Measurements from ENCODE around the gene KIF26B.

KIF26B gene

DNA sequence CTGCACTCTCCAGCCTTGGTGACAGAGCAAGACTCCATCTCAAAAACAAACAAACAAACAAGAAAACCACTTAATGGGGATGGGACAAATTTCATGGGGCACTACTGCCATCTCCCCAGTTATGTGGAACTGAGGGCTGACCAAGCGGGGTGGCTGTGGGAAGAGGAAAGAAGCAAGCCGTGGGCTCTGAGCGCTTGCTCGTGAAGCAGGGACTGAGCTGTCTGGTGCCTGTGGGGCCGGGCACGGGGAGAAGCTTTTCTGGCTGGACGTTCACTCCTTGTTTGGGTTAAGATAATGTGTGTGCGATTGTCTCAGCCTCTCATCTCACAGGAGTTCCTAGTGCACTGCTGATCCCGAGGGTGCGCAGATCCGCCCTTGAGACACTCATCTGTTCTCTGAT is 22.0 kb upstream of the KIF26B start:
- FAIRE-seq (no peak), DNase-seq (ENCODE audit: low spot score) (no peak)

DNA sequence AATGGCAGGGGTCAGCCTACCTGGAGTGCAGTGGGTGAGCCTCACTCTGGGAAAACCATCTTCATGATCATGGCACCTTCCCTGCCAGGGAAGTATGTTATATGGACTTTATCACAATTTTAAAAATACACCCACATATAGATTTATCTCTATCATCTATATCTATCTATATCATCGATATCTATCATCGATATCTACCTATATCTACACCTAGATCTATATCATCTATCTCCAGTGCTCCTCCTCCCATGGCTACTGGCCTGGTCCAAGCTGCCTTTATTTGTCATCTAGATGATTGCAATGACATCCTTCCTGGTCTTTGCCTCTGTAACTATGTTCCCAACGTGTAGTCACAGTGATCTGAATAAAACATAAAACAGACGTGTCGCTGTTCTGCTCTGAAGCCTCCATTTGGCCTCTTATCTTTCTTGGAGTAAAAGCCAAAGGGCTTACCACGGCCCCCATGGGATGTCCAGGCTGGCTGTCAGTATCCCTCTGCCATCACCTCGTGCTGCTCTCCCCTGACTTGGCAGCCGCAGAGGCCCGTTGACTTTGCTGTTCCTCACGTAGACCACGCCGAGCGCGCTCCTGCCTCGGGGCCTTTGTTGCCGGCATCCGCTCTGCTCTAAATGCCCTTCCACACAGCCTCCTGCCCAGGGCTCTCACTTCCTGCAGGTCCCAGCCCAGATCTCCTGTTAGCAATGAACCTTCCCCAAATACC is 20.6 kb upstream of the KIF26B start:
- DNase-seq (ENCODE audit: low spot score) (no peak), FAIRE-seq (no peak)

DNA sequence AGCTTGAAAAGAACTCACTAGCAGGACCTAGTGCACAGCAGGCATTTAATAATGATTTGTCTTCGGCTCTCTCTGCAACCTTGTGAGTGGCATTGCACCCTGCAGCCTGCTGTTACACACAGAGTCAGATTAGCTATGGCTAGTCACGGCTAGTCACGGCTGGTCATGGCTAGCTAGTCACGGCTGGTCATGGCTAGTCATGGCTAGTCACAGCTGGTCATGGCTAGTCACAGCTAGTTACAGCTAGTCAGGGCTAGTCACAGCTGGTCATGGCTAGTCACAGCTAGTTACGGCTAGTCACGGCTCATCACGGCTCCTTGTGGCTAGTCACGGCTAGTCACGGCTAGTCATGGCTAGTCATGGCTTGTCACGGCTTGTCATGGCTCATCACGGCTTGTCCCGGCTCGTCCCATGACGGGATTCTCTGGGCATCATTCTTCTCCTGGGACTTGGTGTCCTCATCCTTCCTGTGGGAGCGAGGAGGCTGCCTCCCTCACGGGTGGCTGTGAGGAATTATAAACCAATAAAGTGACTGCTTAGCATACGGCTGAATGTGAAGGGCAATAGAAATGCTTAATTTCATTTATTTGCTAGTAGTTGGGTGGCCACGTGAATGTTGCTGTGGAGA is 12.5 kb upstream of the KIF26B start:
- FAIRE-seq, result peak; percentile 83

DNA sequence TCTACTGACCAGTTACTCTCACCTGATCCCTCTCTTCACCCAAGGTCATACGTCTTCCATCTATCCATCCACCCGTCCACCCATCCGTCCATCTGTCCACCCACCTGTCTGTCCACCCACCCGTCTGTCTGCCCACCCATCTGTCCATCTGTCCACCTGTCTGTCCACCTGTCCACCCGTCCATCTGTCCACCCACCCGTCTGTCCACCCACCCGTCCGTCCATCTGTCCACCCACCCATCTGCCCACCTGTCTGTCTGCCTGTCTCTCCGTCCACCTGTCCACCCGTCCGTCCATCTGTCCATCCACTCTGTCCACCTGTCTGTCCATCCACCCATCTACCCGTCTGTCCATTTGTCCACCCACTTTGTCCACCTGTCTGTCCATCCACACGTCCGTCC is 11.8 kb upstream of the KIF26B start:
- no peak for DNase-seq (ENCODE audit: low spot score)
- peak; percentile 89 for FAIRE-seq

More for the DNA sequence above, 12.5 kb upstream of the KIF26B start:
- DNase-seq (ENCODE audit: low spot score), result no peak

DNA sequence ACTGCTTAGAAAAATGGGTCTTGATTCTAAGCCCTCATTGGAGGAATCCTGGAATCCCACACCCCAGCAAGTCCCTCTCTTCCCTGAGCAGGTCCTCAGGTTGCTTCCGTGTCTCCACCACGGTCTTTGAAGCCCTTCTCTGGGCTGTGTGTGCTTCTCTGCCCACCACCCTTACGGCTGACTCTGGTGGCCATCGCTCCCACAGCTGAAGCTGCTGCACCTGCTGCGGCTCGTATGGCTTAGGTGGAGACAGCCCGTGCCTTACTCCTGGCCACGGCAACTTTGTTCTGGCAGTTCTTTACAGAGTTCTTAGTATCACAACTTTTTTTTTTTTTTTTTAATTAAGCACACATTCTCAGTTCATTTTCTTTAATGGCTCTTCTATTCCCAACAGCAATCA is 10.9 kb upstream of the KIF26B start:
- DNase-seq (ENCODE audit: low spot score) (no peak), FAIRE-seq (no peak)

DNA sequence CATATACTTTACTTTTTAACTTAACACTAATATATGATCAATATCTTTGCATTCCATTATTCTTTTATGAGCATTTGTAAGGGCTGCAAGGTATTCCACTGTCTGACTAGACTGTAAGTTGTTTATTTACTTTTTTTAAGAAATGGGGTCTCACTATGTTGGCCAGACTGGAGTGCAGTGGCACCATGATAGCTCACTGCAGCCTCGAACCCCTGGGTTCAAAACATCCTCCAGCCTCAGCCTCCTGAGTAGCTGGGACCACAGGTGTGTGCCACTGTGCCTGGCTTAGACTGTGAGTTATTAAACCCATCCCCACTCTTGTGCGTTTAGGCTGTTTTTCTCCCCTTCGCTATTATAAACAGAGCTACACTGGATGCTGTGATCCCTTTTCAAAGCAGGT is 6.7 kb upstream of the KIF26B start:
- DNase-seq (ENCODE audit: low spot score) (no peak), FAIRE-seq (no peak)

DNA sequence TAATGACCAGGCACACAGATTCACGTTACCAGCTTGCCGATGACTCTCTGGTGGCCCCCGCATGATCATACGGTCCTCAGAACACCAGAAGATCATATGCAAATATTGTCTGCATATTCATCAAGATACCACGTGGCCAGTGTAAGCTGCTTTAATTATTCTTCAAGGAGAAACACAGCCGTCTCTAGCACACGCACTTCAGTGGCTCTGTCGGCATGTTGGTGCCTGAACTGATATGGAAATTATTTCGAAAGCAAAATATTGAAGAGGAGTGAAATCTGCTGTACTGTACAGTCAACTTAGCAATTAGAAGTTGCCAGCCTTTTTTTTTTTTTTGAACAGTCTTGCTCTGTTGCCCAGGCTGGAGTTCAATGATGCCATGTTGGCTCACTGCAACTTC is 5.9 kb upstream of the KIF26B start:
- no peak for FAIRE-seq
- no peak for DNase-seq (ENCODE audit: low spot score)

DNA sequence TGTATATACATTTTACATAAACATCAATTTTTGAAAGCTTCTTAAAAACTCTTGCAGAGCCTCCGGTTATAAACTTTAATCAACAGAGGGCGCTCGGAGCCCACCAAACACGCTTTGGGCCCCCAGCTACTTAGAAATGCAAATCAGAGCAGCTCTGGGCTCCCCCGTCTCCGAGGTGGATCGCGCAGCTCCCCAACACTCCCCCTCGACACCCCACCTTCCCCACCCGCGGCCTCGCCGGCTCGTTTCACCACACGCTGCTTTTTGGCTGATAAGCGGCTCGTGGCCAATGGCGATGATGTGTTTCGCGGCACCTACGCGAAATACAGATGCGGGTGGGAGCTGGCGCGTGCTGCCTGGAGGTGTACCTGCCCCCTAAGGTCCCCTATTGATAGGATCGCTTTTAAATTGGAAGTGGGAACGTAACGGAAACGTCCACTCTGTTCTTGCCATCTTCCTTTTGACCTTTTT is 1.7 kb upstream of the KIF26B start:
- FAIRE-seq, result no peak

DNA sequence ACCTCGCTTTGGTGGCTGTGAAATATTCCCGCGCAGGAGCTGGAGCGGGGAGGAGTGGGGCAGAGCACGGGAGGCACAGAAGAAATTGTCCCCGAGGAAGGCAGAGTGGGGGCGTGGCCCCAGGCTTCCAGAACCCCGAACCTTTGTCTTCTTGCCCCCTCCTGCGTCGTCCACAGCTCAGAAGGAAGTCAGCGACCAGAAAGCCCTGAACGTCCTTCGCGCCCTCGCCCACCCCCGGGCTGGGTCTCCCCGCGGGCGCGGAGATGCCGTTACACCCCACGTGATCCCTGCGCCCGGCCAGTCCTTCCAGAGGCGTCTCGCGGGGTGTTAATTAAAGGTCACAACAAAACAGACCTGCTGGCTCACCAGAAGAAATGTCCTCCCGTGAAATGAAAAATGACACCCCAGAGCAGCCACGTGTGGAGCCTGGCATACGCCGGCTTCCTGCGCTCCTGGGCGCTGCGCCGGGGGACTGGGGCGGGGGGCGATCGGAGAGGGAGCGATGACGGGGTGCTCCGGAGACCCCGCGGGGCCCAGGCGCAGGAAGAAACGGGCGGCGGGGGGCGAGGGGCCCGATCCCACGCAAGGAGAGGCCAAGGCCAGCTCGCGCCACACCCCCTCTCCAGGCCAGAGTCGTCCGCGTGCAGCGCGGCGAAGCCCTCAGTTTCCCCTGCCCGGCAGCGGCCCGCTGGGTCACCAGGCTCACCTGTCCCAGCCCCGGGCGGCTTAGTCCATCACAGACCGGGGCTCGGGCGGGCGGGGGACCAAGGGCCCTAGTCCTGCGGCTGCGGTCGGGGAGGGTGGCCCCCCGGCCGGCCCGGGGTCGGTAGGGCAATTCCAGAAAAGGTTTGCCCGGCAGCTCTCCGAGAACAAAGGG is 995 bp upstream of the KIF26B start:
- no peak for FAIRE-seq

More for the DNA sequence above, 1.7 kb upstream of the KIF26B start:
- peak; percentile 68 for DNase-seq (ENCODE audit: low spot score)

DNA sequence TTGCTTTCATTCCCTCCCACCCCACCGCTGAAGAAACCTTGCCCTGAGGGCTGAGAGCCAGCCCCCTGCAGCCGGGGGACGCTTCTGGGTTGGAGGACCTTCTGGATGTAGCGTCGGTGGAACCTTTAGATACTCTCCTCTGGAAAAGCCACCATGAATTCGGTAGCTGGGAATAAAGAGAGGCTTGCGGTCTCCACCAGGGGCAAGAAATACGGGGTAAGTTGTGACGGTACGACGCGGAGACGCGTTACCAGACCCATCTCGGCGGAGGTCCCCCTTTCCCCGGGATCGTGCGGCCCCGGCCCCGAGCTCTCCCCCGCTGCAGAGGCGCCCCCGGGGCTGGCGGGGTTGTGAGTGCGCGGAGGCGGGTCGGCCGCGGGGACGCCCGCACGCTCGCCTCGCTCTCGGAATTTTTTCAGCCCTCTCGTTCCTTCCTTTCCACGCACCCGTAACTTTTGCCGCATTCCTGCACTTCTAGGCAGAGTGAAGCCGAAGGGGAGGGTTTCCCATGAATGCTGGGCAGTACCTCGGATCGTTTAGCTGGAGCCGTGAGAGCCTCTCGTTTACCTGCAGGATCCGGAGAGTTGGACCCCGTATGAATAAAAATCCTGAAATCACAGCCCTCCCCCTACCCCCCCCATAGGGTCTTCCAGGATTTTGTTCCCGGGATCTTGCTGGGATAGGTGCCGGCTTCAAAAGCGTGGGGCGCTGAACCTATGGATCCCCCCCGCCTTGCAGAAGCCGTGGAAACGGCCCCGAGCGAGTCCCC is 671 bp downstream of the KIF26B start:
- no peak for DNase-seq (ENCODE audit: low spot score)
- FAIRE-seq, result no peak

More for the DNA sequence above, 995 bp upstream of the KIF26B start:
- DNase-seq (ENCODE audit: low spot score), result no peak

DNA sequence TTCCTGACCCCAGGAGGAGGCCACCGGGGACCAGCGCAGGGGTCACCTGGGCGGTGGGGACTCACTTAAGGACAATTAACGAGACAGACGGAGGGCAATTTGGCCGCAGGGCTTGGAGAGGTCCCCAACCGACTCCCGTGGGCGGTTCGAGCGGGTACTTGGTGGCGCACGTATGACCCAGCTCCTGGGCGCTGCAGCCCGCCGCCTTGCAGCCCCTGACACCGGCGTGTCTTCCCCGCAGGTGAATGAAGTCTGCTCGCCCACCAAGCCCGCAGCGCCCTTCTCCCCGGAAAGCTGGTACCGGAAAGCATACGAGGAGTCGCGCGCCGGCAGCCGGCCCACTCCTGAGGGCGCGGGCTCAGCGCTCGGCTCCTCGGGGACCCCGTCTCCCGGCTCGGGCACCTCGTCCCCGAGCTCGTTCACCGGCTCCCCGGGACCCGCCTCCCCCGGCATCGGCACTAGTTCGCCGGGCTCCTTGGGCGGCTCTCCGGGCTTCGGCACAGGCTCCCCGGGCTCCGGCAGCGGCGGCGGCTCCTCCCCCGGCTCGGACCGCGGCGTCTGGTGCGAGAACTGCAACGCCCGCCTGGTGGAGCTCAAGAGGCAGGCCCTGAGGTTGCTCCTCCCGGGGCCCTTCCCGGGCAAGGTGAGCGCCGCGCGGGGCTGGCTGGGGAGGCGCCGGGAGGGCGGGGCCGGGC is 1.4 kb downstream of the KIF26B start:
- DNase-seq (ENCODE audit: low spot score), result peak; percentile 76
- no peak for FAIRE-seq

DNA sequence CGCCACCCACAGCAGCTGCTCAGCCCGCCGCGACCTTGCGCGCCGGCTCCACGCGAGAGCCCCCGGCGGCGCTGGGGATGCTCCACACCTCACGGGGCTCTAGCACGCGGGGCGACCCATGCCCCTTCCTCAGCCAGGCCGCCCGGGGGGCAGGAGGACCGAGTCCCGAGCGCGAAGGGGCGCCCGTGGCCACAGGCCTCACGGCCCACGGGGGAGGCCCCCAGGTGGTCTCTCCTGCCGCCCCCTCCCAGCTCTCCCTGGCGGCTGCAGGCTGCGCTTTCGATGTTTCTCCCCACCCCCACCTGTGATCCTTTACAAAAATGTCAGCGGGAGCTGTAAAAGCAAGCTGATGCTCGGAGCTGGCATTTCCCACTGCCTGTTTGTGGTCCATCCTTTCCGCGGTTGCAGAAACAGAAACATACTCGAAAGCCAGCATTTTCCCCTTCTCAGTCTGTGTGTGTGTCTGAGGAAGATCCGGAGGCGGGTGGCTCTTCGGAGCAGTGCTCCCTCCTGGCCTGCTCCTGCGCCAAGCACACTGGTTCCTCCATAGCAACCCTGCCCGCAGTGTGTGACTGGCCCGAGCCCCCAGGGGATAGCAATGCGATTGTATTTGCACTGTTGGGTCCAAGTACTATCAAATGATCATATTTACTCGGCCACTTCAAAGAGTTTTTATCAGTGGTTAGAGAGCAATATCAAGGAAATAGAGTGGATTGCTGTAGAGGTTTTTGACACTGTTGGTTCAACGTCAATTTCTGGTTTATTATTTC is 2.1 kb downstream of the KIF26B start:
- no peak for FAIRE-seq
- DNase-seq (ENCODE audit: low spot score), result no peak

DNA sequence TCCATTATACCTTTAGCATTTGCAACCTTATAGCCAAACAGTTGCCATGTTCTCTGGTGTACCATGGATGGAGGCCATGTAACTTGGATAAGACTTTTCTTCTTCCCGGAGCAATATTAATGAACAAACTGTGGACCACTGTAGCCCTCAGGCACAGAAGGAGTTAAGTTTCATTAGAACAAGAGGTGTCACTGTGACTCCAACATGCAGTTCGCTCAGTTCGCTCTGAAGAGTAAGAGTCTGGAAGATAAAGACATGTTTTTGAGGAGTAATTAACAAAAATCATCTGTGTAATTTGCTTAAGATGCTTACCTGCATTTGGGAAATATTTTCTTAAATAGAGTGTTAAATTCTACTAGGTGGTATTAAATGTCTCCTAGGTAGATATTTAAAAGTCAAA is 4.1 kb downstream of the KIF26B start:
- peak; percentile 27 for FAIRE-seq

DNA sequence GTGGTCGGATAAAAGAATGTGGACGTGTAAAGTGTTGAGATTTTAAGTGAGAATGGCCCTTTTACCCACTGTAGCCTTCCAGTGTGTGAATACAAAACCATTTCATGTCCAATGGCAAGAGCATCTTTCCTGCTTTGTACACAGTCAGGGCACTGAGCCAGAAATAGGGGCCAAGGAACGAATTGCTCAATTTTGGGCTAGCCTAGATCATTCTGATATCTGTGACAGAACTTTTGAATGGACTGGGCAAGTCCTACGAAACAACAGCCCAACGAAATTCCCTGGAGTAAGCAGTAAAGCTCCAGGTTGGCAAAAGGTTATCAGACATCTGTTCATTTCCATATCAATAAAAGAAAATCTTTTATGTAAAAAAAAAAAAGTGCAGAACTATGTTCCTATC is 5.5 kb downstream of the KIF26B start:
- no peak for DNase-seq (ENCODE audit: low spot score)
- FAIRE-seq, result no peak

More for the DNA sequence above, 4.1 kb downstream of the KIF26B start:
- no peak for DNase-seq (ENCODE audit: low spot score)

DNA sequence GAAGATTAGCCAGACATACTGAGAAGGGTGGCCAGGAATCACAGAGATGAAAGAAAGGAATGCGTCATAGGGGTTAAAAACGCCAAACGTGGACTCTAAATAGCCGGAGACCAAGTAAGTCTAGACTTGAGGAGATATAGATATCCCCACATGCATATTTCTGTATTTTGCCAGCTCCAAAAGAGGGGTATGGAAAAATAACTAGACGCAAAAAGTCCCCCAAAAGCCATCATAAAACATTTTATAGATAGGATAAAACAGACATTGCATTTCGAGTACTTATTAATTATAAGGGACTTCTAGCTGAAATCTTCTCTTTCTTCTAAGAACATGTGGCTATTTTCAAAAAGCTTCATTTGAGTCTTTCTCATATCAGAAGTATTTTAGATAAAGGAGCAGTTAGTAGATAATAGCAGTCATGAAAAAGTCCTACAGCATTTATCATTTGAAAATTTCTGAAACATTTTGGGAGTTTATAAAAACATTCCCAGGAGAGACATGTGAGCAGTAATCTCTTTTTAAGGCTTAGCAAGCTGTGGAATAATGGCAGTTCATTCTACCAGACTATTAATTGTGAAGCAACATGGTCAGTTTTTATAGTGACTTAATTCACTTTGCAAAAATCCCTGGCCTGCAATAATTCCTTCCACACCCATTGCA is 6.1 kb downstream of the KIF26B start:
- DNase-seq (ENCODE audit: low spot score) (no peak), FAIRE-seq (no peak)

DNA sequence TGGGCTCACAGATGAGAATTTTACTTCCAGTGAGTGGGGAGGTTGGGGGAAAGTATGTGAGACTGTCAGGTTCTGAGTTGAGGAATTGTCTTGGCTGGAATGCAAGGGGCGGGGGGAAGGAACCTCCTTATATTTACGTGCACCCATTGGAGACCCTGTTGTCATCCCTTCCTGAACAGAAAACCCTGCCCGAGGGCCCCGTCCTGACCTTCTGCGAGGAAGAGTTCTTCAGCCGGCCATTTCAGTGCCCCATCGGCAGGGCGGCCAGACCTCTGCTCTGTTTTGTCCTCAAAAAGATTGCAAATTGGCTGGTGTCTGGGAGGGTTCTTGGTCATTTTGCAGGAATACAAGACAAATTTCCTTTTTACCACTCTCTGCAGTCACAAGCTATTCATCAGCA is 7.1 kb downstream of the KIF26B start:
- DNase-seq (ENCODE audit: low spot score) (no peak), FAIRE-seq (no peak)

DNA sequence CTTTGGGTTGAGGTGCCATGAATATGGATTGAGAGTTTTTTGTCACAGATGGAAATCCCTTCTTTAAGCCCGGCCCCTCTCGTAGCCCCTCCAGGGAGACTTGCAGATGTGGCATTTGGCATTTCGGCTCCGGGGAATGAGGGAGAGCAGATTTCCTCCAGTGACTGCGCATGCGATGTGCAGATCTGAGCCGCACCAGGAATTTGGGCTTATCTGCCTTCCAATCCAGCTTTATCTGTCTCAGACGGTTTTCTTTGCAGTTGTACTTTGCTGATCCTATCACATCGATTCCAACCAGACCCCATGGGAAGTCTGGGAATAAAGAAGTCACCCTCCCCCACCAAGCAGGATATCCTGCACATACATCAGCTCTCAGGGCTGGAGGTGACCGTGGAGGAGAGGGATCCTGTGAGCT is 11.7 kb downstream of the KIF26B start:
- DNase-seq (ENCODE audit: low spot score) (no peak), FAIRE-seq (no peak)

DNA sequence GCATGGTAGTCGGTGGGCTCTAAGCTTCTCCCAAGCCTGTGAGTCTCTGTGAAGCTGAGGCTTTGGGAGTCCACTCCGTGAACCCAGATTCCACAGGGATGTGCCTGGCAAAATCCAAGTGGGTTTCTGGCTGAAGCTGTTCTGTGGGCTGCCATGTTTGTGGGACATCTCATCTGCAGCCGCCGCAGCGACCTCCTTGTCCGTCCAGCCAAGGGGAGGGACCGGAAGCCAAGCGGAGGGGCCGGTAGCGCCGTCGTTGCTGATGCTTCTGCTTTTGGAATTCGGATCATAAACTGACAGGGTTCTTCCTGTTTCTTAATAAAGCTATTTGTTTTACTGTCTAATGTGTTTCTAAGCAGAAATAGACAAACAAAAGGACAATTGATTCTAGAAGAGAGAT is 13.3 kb downstream of the KIF26B start:
- no peak for FAIRE-seq

DNA sequence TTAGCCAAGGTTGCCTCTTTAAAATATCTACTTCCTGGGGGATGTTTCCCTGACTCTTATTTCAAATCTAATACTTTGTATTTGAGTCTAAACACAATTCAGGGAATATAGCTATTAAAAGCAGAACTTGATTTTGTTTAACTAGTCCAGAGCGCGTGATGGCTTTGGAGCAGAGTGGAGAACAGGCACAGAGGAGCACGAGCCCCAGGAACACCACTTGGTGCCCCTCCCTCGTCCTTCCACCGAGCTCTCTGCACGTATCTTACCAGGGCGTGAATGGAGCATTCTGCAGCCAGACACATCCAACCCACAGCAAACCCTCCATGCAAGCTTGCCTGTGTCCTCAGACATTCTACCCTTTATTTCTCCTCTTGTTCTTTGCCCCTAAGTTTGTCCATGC is 14.1 kb downstream of the KIF26B start:
- FAIRE-seq (no peak), DNase-seq (ENCODE audit: low spot score) (no peak)

More for the DNA sequence above, 13.3 kb downstream of the KIF26B start:
- no peak for DNase-seq (ENCODE audit: low spot score)

Data from urothelium cell line (cell line).